IPS-15b (cell line): ENCODE results near the gene DMTF1.

ENCODE experiments used
- H3K27me3 ChIP-seq: one replicate; pipeline ENCODE4 v1.6.1; 2013; ENCODE audit warnings: low read length; ENCODE audit not compliant: control insufficient read depth, insufficient read depth
- H3K36me3 ChIP-seq: one replicate; pipeline ENCODE4 v1.6.1; 2013; ENCODE audit warnings: low read length; ENCODE audit not compliant: control insufficient read depth, insufficient read depth
- H3K4me1 ChIP-seq: one replicate; pipeline ENCODE4 v1.6.1; 2013; ENCODE audit warnings: mild to moderate bottlenecking, low read length; ENCODE audit not compliant: control insufficient read depth, insufficient read depth
- H3K4me3 ChIP-seq: one replicate; pipeline ENCODE4 v1.5.1; 2013; ENCODE audit warnings: low read depth, low read length
- H3K9ac ChIP-seq: one replicate; pipeline ENCODE4 v1.6.1; 2013; ENCODE audit warnings: low read depth, mild to moderate bottlenecking, low read length
- H3K9me3 ChIP-seq: one replicate; pipeline ENCODE4 v1.6.1; 2013; ENCODE audit warnings: mild to moderate bottlenecking, low read length; ENCODE audit not compliant: control insufficient read depth, insufficient read depth

Gene DMTF1

GRCh38 chr7:87123105-87123504 lies 29.1 kb upstream of the DMTF1 start:
- no peak overlapping the region for H3K4me3 ChIP-seq
- no peaks in the 10 kb centered on the region for H3K9me3 ChIP-seq
- no peaks in the 10 kb centered on the region for H3K4me1 ChIP-seq
- no peak overlapping the region for H3K9ac ChIP-seq
- no peaks in the 10 kb centered on the region for H3K36me3 ChIP-seq
- H3K27me3 ChIP-seq = no peaks in the 10 kb centered on the region

GRCh38 chr7:87127019-87127418 lies 25.2 kb upstream of the DMTF1 start:
- H3K4me1 ChIP-seq = peaks cover 19% of the 10 kb centered on the region
- H3K27me3 ChIP-seq = no peaks in the 10 kb centered on the region
- no peaks in the 10 kb centered on the region for H3K36me3 ChIP-seq
- H3K4me3 ChIP-seq = no peak overlapping the region
- no peak overlapping the region for H3K9ac ChIP-seq
- H3K9me3 ChIP-seq = no peaks in the 10 kb centered on the region

GRCh38 chr7:87128861-87129267 lies 23.4 kb upstream of the DMTF1 start:
- Histone ChIP-seq H3K4me1 (peaks cover 19% of the 10 kb centered on the region), H3K36me3 (no peaks in the 10 kb centered on the region), H3K9ac (no peak overlapping the region), H3K27me3 (no peaks in the 10 kb centered on the region), H3K9me3 (no peaks in the 10 kb centered on the region), H3K4me3 (peak overlapping the region; percentile 4)

GRCh38 chr7:87129332-87129731 lies 22.9 kb upstream of the DMTF1 start:
- Histone ChIP-seq H3K9me3 (no peaks in the 10 kb centered on the region), H3K27me3 (no peaks in the 10 kb centered on the region), H3K4me1 (peaks cover 19% of the 10 kb centered on the region), H3K36me3 (no peaks in the 10 kb centered on the region), H3K9ac (no peak overlapping the region), H3K4me3 (peak overlapping the region; percentile 14)

- Histone ChIP-seq H3K27me3 (no peaks in the 10 kb centered on the region), H3K4me3 (peak overlapping the region; percentile 14), H3K9ac (no peak overlapping the region), H3K36me3 (no peaks in the 10 kb centered on the region), H3K9me3 (no peaks in the 10 kb centered on the region), H3K4me1 (peaks cover 19% of the 10 kb centered on the region)
These were observed 22.4 kb upstream of the DMTF1 start for GRCh38 chr7:87129848-87130247.

DNA sequence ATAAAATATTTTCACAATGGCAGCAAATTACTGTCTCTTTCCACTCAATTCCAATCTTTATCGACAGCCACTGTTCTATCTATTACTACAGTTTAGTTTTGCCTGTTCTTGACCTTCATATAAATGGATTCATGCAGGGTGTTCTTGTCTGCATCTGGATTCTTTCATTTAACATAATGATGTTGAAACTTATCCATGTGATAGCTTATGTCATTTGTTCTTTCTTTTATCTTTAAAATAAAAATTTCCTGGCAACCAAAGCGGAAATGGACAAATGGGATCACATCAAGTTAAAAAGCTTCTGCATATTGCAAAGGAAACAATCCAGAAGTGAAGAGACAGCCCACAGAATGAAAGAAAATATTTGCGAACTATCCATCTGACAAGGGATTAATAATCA lies 20.5 kb upstream of the DMTF1 start:
- Histone ChIP-seq H3K36me3 (no peaks in the 10 kb centered on the region), H3K9ac (no peak overlapping the region), H3K27me3 (no peaks in the 10 kb centered on the region), H3K4me1 (peaks cover 19% of the 10 kb centered on the region), H3K4me3 (no peak overlapping the region), H3K9me3 (no peaks in the 10 kb centered on the region)

- Histone ChIP-seq H3K9ac (no peak overlapping the region), H3K9me3 (no peaks in the 10 kb centered on the region), H3K4me1 (no peaks in the 10 kb centered on the region), H3K4me3 (no peak overlapping the region), H3K27me3 (no peaks in the 10 kb centered on the region), H3K36me3 (no peaks in the 10 kb centered on the region)
These were observed 15.0 kb upstream of the DMTF1 start for GRCh38 chr7:87137271-87137670.

GRCh38 chr7:87139514-87139913 lies 12.7 kb upstream of the DMTF1 start:
- Histone ChIP-seq H3K36me3 (no peaks in the 10 kb centered on the region), H3K4me1 (no peaks in the 10 kb centered on the region), H3K4me3 (no peak overlapping the region), H3K9ac (no peak overlapping the region), H3K9me3 (no peaks in the 10 kb centered on the region), H3K27me3 (no peaks in the 10 kb centered on the region)

GRCh38 chr7:87140271-87140748 lies 11.9 kb upstream of the DMTF1 start:
- H3K27me3 ChIP-seq = no peaks in the 10 kb centered on the region
- no peak overlapping the region for H3K9ac ChIP-seq
- no peaks in the 10 kb centered on the region for H3K9me3 ChIP-seq
- no peak overlapping the region for H3K4me3 ChIP-seq
- no peaks in the 10 kb centered on the region for H3K4me1 ChIP-seq
- H3K36me3 ChIP-seq = no peaks in the 10 kb centered on the region

DNA sequence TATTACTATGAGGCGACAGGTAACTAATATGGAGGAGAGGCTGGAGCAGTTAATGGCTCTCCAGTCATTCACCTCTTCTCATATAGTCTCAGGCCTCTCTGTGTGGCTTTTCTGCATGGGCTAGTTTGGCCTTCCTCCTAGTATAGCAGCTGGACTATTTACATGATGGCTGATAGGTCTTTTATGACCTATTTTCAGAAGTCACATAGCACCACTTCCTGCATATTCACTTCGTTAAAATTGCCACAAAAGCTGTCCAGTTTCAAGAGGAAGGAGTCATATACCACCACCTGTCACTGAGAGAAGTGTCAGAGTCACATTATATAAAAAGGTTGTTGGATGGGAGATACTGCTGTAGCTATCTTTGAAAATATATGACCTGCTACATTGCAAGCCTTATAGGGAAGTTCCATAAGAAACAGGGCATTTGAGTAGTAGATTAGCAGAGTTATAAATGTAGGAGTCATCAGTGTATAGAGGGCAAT lies 8.0 kb upstream of the DMTF1 start:
- no peak overlapping the region for H3K4me3 ChIP-seq
- no peaks in the 10 kb centered on the region for H3K4me1 ChIP-seq
- H3K9me3 ChIP-seq = no peaks in the 10 kb centered on the region
- H3K9ac ChIP-seq = no peak overlapping the region
- H3K36me3 ChIP-seq = no peaks in the 10 kb centered on the region
- no peaks in the 10 kb centered on the region for H3K27me3 ChIP-seq

- no peaks in the 10 kb centered on the region for H3K36me3 ChIP-seq
- no peak overlapping the region for H3K4me3 ChIP-seq
- no peaks in the 10 kb centered on the region for H3K9me3 ChIP-seq
- no peak overlapping the region for H3K9ac ChIP-seq
- H3K27me3 ChIP-seq = no peaks in the 10 kb centered on the region
- no peaks in the 10 kb centered on the region for H3K4me1 ChIP-seq
These were observed 5.4 kb upstream of the DMTF1 start for GRCh38 chr7:87146740-87147386.

- no peak overlapping the region for H3K9ac ChIP-seq
- no peaks in the 10 kb centered on the region for H3K27me3 ChIP-seq
- no peaks in the 10 kb centered on the region for H3K36me3 ChIP-seq
- no peaks in the 10 kb centered on the region for H3K4me1 ChIP-seq
- no peaks in the 10 kb centered on the region for H3K9me3 ChIP-seq
- no peak overlapping the region for H3K4me3 ChIP-seq
These were observed 4.8 kb upstream of the DMTF1 start for GRCh38 chr7:87147500-87147899.
